H1 (cell line): ENCODE results near the gene GPR179.

Experiments used
- BCL11A ChIP-seq, 2 experiments: IDR thresholded peaks; one replicate each; pipeline ENCODE4 v1.6.1; 2011; ENCODE audit warnings: low read depth in 2 of 2, low read length in 2 of 2, mild to moderate bottlenecking in 2 of 2
- CHD1 ChIP-seq: IDR thresholded peaks from 2 replicates; pipeline ENCODE4 v1.6.1; 2012; ENCODE audit warnings: low read depth, low read length, improper control_type of control experiment
- EGR1 ChIP-seq: IDR thresholded peaks from 2 replicates; pipeline ENCODE4 v1.6.1; 2011; ENCODE audit warnings: low read depth, low read length, borderline replicate concordance
- EP300 ChIP-seq, 2 experiments: IDR thresholded peaks; 1 replicate in 1 of 2; 2 replicates in 1 of 2; pipeline ENCODE4 v1.6.1; 2011 to 2012; ENCODE audit warnings: low read depth in 2 of 2, low read length in 2 of 2, mild to moderate bottlenecking in 2 of 2, borderline replicate concordance in 1 of 2, inconsistent platforms in 1 of 2, moderate library complexity in 1 of 2
- EZH2 ChIP-seq: fragments of 200-600 bp; sonication (generic); IDR thresholded peaks from 2 replicates; pipeline ENCODE4 v1.7.1; 2012; ENCODE audit warnings: low read depth, mild to moderate bottlenecking, moderate library complexity, low read length, inconsistent platforms; ENCODE audit not compliant: severe bottlenecking
- JUN ChIP-seq: IDR thresholded peaks from 2 replicates; pipeline ENCODE4 v1.6.1; 2011; ENCODE audit warnings: low read depth, mild to moderate bottlenecking, improper control_type of control experiment, low read length
- MAX ChIP-seq: IDR thresholded peaks from 2 replicates; pipeline ENCODE4 v1.6.1; 2012; ENCODE audit warnings: inconsistent platforms
- PHF8 ChIP-seq: fragments of 200-600 bp; sonication (generic); conservative IDR thresholded peaks from 2 replicates; pipeline ENCODE4 v1.7.1; 2012; ENCODE audit warnings: low read depth, mild to moderate bottlenecking, inconsistent platforms, low read length, moderate library complexity
- POLR2AphosphoS5 ChIP-seq: IDR thresholded peaks from 2 replicates; pipeline ENCODE4 v1.6.1; 2011; ENCODE audit warnings: low read depth, low read length
- RXRA ChIP-seq: IDR thresholded peaks from 2 replicates; pipeline ENCODE4 v1.6.1; 2011; ENCODE audit warnings: low read depth, mild to moderate bottlenecking, low read length, moderate library complexity; ENCODE audit not compliant: insufficient read depth
- TCF12 ChIP-seq: IDR thresholded peaks from 2 replicates; pipeline ENCODE4 v1.6.1; 2011; ENCODE audit warnings: low read depth, mild to moderate bottlenecking, low read length
- ZNF274 ChIP-seq: IDR thresholded peaks from 2 replicates; pipeline ENCODE4 v1.7.0; 2012; ENCODE audit warnings: low read length, borderline replicate concordance; ENCODE audit errors: extremely low read depth
- TF ChIP-seq, protein P1 (sequence below), 3 experiments: IDR thresholded peaks; 1 replicate in 2 of 3; 2 replicates in 1 of 3; pipeline versions ENCODE4 v1.5.1 to v1.6.1; 2011; ENCODE audit warnings: low read length in 3 of 3, mild to moderate bottlenecking in 3 of 3, inconsistent platforms in 2 of 3, low read depth in 1 of 3, moderate library complexity in 1 of 3; ENCODE audit not compliant: insufficient read depth in 1 of 3; ENCODE audit errors: control extremely low read depth in 1 of 3
- TF ChIP-seq, protein P2 (sequence below): IDR thresholded peaks from 2 replicates; pipeline ENCODE4 v1.6.1; 2011; ENCODE audit warnings: low read depth, mild to moderate bottlenecking, low read length; ENCODE audit not compliant: insufficient read depth

DNA sequence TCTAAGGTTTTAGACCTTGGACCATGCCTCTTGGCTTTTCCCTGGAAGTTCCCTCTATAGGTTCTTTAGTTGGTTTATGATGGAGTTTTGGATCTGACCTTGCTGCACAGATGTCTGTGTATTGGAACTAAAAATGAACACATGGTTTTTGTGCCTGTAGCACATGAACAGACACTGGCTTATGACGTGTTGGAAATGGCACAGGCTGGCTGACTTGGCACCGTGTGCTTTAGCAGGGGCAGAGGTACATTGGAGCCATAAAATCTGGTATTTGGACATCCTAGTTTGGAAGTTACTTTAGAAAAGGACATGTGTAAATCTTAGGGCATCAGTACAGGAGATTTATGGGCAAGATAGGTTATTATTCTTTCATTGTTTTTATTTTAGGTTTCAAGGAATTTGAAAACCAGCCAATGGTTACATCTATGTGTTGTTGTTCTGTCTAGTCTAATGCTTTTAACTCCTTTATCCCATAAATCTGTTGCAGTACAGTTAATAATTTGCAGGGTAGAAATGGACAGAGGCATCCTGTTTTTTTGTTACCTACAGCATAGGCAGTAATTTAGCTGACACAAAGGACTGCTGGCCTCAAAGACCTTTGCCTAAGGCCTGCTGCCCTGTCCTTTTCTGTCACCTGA is 13.8 kb upstream of the GPR179 start:
- TF ChIP-seq, protein P1, sequence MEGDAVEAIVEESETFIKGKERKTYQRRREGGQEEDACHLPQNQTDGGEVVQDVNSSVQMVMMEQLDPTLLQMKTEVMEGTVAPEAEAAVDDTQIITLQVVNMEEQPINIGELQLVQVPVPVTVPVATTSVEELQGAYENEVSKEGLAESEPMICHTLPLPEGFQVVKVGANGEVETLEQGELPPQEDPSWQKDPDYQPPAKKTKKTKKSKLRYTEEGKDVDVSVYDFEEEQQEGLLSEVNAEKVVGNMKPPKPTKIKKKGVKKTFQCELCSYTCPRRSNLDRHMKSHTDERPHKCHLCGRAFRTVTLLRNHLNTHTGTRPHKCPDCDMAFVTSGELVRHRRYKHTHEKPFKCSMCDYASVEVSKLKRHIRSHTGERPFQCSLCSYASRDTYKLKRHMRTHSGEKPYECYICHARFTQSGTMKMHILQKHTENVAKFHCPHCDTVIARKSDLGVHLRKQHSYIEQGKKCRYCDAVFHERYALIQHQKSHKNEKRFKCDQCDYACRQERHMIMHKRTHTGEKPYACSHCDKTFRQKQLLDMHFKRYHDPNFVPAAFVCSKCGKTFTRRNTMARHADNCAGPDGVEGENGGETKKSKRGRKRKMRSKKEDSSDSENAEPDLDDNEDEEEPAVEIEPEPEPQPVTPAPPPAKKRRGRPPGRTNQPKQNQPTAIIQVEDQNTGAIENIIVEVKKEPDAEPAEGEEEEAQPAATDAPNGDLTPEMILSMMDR (IDR thresholded peaks at IDR 0.05; ENCODE audit: control extremely low read depth in 1 of 3, insufficient read depth in 1 of 3, low read depth in 1 of 3, low read length in 3 of 3), result no peak
- TF ChIP-seq CHD1 (no peak), RXRA (no peak), POLR2AphosphoS5 (no peak), EP300 (IDR thresholded peaks at IDR 0.05; ENCODE audit: borderline replicate concordance in 1 of 2, low read depth in 2 of 2, low read length in 2 of 2) (no peak), EZH2 (no peak), EGR1 (no peak), ZNF274 (no peak), BCL11A (IDR thresholded peaks at IDR 0.05; ENCODE audit: low read depth in 2 of 2, low read length in 2 of 2) (no peak), PHF8 (no peak), JUN (no peak), TCF12 (no peak), MAX (no peak)
- TF ChIP-seq, protein P2, sequence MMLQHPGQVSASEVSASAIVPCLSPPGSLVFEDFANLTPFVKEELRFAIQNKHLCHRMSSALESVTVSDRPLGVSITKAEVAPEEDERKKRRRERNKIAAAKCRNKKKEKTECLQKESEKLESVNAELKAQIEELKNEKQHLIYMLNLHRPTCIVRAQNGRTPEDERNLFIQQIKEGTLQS, result no peak
